H1 (cell line): ENCODE data around the gene SMYD3. TPM values are rescaled to one million over a fixed set of nuclear protein-coding genes. Genes with fewer than 3 reads are reported as not detected.

Experiments
- CTCF ChIA-PET: fragments of 300-600 bp; sonication (Branson Sonifier 250); formaldehyde crosslinking; loops from one replicate; lab custom pipeline; 2021; ENCODE audit not compliant: partially characterized antibody; lab: Charles Lee
- POLR2A ChIA-PET: fragments of 300-600 bp; sonication (Branson Sonifier 250); formaldehyde crosslinking; loops from one replicate; lab custom pipeline; 2021; ENCODE audit warnings: inconsistent platforms; ENCODE audit not compliant: partially characterized antibody; lab: Charles Lee
- DNase-seq, 2 experiments: peaks; one replicate each; pipeline versions ENCODE4 v3.0.0 to v3.0.0-alpha.2; 2010 to 2022; ENCODE audit warnings: low spot score in 2 of 2, low read depth in 1 of 2, mixed read lengths in 1 of 2
- FAIRE-seq: peaks from 2 replicates; lab custom pipeline; 2011; peaks lifted over from hg19 to GRCh38; lab: Jason Lieb, UNC
- H2AFZ ChIP-seq: 2 replicates; pipeline ENCODE4 v1.8.1; 2012; ENCODE audit warnings: low read length, inconsistent platforms
- H2AK5ac ChIP-seq: 2 replicates; pipeline ENCODE4 v1.6.1; 2013; ENCODE audit warnings: low read depth, low read length
- H2BK120ac ChIP-seq: replicated peaks from 2 replicates; pipeline ENCODE3; 2013; ENCODE audit warnings: low read depth, low read length, inconsistent platforms
- H2BK12ac ChIP-seq: 2 replicates; pipeline ENCODE4 v1.6.1; 2013; ENCODE audit warnings: low read depth, low read length
- H2BK15ac ChIP-seq: 2 replicates; pipeline ENCODE4 v1.6.1; 2013; ENCODE audit warnings: low read length
- H2BK20ac ChIP-seq: 2 replicates; pipeline ENCODE4 v1.6.1; 2013; ENCODE audit warnings: low read length
- H2BK5ac ChIP-seq: 2 replicates; pipeline ENCODE4 v1.6.1; 2013; ENCODE audit warnings: low read depth, low read length
- H3K14ac ChIP-seq: 2 replicates; pipeline ENCODE4 v1.6.1; 2013; ENCODE audit warnings: inconsistent platforms; ENCODE audit not compliant: insufficient read length
- H3K18ac ChIP-seq: 2 replicates; pipeline ENCODE4 v1.6.1; 2013; ENCODE audit warnings: low read length; ENCODE audit errors: extremely low read depth
- H3K23ac ChIP-seq: 2 replicates; pipeline ENCODE4 v1.6.1; 2013; ENCODE audit warnings: inconsistent platforms; ENCODE audit not compliant: insufficient read length
- H3K23me2 ChIP-seq: 2 replicates; pipeline ENCODE4 v1.6.1; 2013; ENCODE audit warnings: low read depth, low read length
- H3K27ac ChIP-seq: 2 replicates; pipeline ENCODE4 v1.6.1; 2011; ENCODE audit warnings: low read depth, low read length, inconsistent platforms
- H3K27me3 ChIP-seq, 4 experiments: replicated peaks in 1 of 4; 1 replicate in 1 of 4; 2 replicates in 3 of 4; pipeline versions ENCODE4 v1.6.1 to v1.8.1; 2011 to 2013; ENCODE audit warnings: low read length in 3 of 4, mild to moderate bottlenecking in 3 of 4, inconsistent platforms in 2 of 4, mixed read lengths in 2 of 4, moderate library complexity in 1 of 4; ENCODE audit not compliant: control insufficient read depth in 3 of 4, insufficient read depth in 3 of 4; ENCODE audit errors: extremely low read depth in 1 of 4
- H3K36me3 ChIP-seq, 4 experiments: 2 replicates each; pipeline versions ENCODE4 v1.6.1 to v1.8.1; 2011 to 2013; ENCODE audit warnings: mild to moderate bottlenecking in 4 of 4, low read length in 3 of 4, moderate library complexity in 2 of 4, control low read depth in 1 of 4, inconsistent platforms in 1 of 4; ENCODE audit not compliant: insufficient read depth in 4 of 4, control insufficient read depth in 2 of 4
- H3K4ac ChIP-seq: replicated peaks from 2 replicates; pipeline ENCODE3; 2013; ENCODE audit warnings: low read length, low read depth, mixed read lengths, inconsistent platforms; ENCODE audit not compliant: insufficient read length
- H3K4me1 ChIP-seq, 4 experiments: replicated peaks in 1 of 4; 1 replicate in 1 of 4; 2 replicates in 3 of 4; pipeline versions ENCODE4 v1.6.1 to v1.8.1; 2011 to 2013; ENCODE audit warnings: low read length in 3 of 4, inconsistent platforms in 2 of 4, mixed read lengths in 1 of 4; ENCODE audit not compliant: insufficient read depth in 4 of 4, control insufficient read depth in 3 of 4
- H3K4me2 ChIP-seq, 2 experiments: 2 replicates each; pipeline versions ENCODE4 v1.6.1 to v1.8.1; 2011 to 2013; ENCODE audit warnings: low read depth in 2 of 2, low read length in 2 of 2, control low read depth in 1 of 2, inconsistent platforms in 1 of 2, mild to moderate bottlenecking in 1 of 2; ENCODE audit not compliant: insufficient read depth in 1 of 2
- H3K4me3 ChIP-seq, 4 experiments: fragments of 200-600, 300-600 bp in 1 of 4; sonication (generic), shearing (Covaris generic), sonication (Bioruptor Twin) in 1 of 4; 2 replicates each; pipeline versions ENCODE4 v1.5.1 to v1.8.1; 2011 to 2016; ENCODE audit warnings: low read length in 4 of 4, low read depth in 3 of 4, control low read depth in 2 of 4, inconsistent platforms in 2 of 4, mild to moderate bottlenecking in 2 of 4, mixed read lengths in 1 of 4, moderate library complexity in 1 of 4; ENCODE audit not compliant: insufficient read depth in 2 of 4; ENCODE audit errors: extremely low read depth in 1 of 4
- H3K56ac ChIP-seq: replicated peaks from 2 replicates; pipeline ENCODE3; 2013; ENCODE audit warnings: low read depth, mild to moderate bottlenecking, mixed read lengths, low read length, inconsistent platforms; ENCODE audit not compliant: insufficient read length
- H3K79me1 ChIP-seq: 2 replicates; pipeline ENCODE4 v1.6.1; 2013; ENCODE audit warnings: low read depth, low read length, control low read depth
- H3K79me2 ChIP-seq, 2 experiments: 2 replicates each; pipeline versions ENCODE4 v1.6.1 to v1.8.1; 2012 to 2013; ENCODE audit warnings: low read length in 2 of 2, mild to moderate bottlenecking in 2 of 2, inconsistent platforms in 1 of 2; ENCODE audit not compliant: insufficient read depth in 2 of 2, control insufficient read depth in 1 of 2
- H3K9ac ChIP-seq, 4 experiments: replicated peaks in 1 of 4; 1 replicate in 1 of 4; 2 replicates in 3 of 4; pipeline versions ENCODE4 v1.6.1 to v1.8.1; 2011 to 2013; ENCODE audit warnings: low read depth in 3 of 4, low read length in 3 of 4, control low read depth in 2 of 4, mild to moderate bottlenecking in 2 of 4, moderate library complexity in 2 of 4, inconsistent platforms in 1 of 4; ENCODE audit errors: extremely low read depth in 1 of 4
- H3K9me3 ChIP-seq, 2 experiments: 2 replicates each; pipeline versions ENCODE4 v1.6.1 to v1.8.1; 2012 to 2013; ENCODE audit warnings: mild to moderate bottlenecking in 2 of 2, moderate library complexity in 2 of 2, control low read depth in 1 of 2, inconsistent platforms in 1 of 2, low read depth in 1 of 2, low read length in 1 of 2, mixed read lengths in 1 of 2; ENCODE audit not compliant: insufficient read depth in 2 of 2
- H4K20me1 ChIP-seq, 2 experiments: replicated peaks in 1 of 2; 2 replicates each; pipeline versions ENCODE3 to v1.8.1; 2011 to 2013; ENCODE audit warnings: inconsistent platforms in 2 of 2, low read length in 2 of 2, mild to moderate bottlenecking in 1 of 2; ENCODE audit not compliant: insufficient read depth in 2 of 2, control insufficient read depth in 1 of 2
- H4K5ac ChIP-seq: 2 replicates; pipeline ENCODE4 v1.6.1; 2013; ENCODE audit warnings: low read length, low read depth, mixed read lengths, inconsistent platforms; ENCODE audit not compliant: insufficient read length
- H4K8ac ChIP-seq: 2 replicates; pipeline ENCODE4 v1.8.0; 2013; ENCODE audit warnings: mild to moderate bottlenecking, moderate library complexity, low read length, inconsistent platforms; ENCODE audit not compliant: insufficient read depth; ENCODE audit errors: extremely low read depth
- H4K91ac ChIP-seq: replicated peaks from 2 replicates; pipeline ENCODE3; 2013; ENCODE audit warnings: low read length, mixed read lengths, inconsistent platforms; ENCODE audit not compliant: insufficient read length
- CBX5 ChIP-seq: fragments of 300-800, 300-1000 bp; sonication (generic); IDR thresholded peaks from 2 replicates; pipeline ENCODE4 v1.7.1; 2016; ENCODE audit warnings: antibody characterized with exemption, low read length, low read depth
- EP300 ChIP-seq, 2 experiments: IDR thresholded peaks; 1 replicate in 1 of 2; 2 replicates in 1 of 2; pipeline ENCODE4 v1.6.1; 2011 to 2012; ENCODE audit warnings: low read depth in 2 of 2, low read length in 2 of 2, mild to moderate bottlenecking in 2 of 2, borderline replicate concordance in 1 of 2, inconsistent platforms in 1 of 2, moderate library complexity in 1 of 2
- NANOG ChIP-seq: IDR thresholded peaks from 2 replicates; pipeline ENCODE4 v1.6.1; 2011; ENCODE audit warnings: low read length, low read depth, mild to moderate bottlenecking, inconsistent platforms; ENCODE audit not compliant: insufficient read depth, poor library complexity, severe bottlenecking
- POLR2AphosphoS5 ChIP-seq: IDR thresholded peaks from 2 replicates; pipeline ENCODE4 v1.6.1; 2011; ENCODE audit warnings: low read depth, low read length
- POU5F1 ChIP-seq: IDR thresholded peaks from 2 replicates; pipeline ENCODE4 v1.6.1; 2011; ENCODE audit warnings: low read depth, mild to moderate bottlenecking, low read length, moderate library complexity
- RAD21 ChIP-seq, 2 experiments: IDR thresholded peaks in 1 of 2; conservative IDR thresholded peaks in 1 of 2; 2 replicates each; pipeline ENCODE4 v1.6.1; 2011; ENCODE audit warnings: low read depth in 2 of 2, low read length in 2 of 2, improper control_type of control experiment in 1 of 2, inconsistent platforms in 1 of 2, mild to moderate bottlenecking in 1 of 2, moderate library complexity in 1 of 2
- RXRA ChIP-seq: IDR thresholded peaks from 2 replicates; pipeline ENCODE4 v1.6.1; 2011; ENCODE audit warnings: low read depth, mild to moderate bottlenecking, low read length, moderate library complexity; ENCODE audit not compliant: insufficient read depth
- SP1 ChIP-seq: IDR thresholded peaks from 2 replicates; pipeline ENCODE4 v1.6.1; 2011; ENCODE audit warnings: low read depth, low read length
- TAF7 ChIP-seq: optimal IDR thresholded peaks from 2 replicates; pipeline ENCODE3; 2011; ENCODE audit warnings: low read depth, mild to moderate bottlenecking, inconsistent platforms, low read length, moderate library complexity, borderline replicate concordance
- TBP ChIP-seq: IDR thresholded peaks from 2 replicates; pipeline ENCODE4 v1.6.1; 2011; ENCODE audit warnings: low read depth, low read length, improper control_type of control experiment
- WGBS, 2 experiments: shearing (Covaris generic) in 1 of 2; methylation state at CpG; one replicate each; pipeline versions ENCODE4 v1.1.6 to v1.1.7; 2013 to 2015; ENCODE audit warnings: low lambda C conversion rate in 2 of 2, mixed read lengths in 2 of 2, inconsistent platforms in 1 of 2, low coverage in 1 of 2, missing lambda C conversion rate in 1 of 2; ENCODE audit not compliant: insufficient replicate concordance in 2 of 2, insufficient coverage in 1 of 2, insufficient read length in 1 of 2; ENCODE audit errors: extremely low coverage in 1 of 2, missing lambda C conversion rate in 1 of 2; 5-methylcytosine and 5-hydroxymethylcytosine counted together
- polyA plus RNA-seq, 7 experiments: library from polyadenylated mRNA; depleted of rRNA in 3 of 7; stranded (reverse) in 5 of 7; unstranded in 2 of 7; fragments of >200 nt in 5 of 7; fragments of 200-250 nt in 2 of 7; gene quantifications; 1 replicate in 5 of 7; 2 replicates in 1 of 7; 4 replicates in 1 of 7; pipeline versions ENCODE4 v1.2.1 to v1.2.3, GENCODE V29; 2011 to 2013; ENCODE audit warnings: missing spikeins in 2 of 7, mixed read lengths in 2 of 7
- total RNA-seq: library from RNA; stranded (reverse); fragmentation: NEBNext Ultra II Directional; extraction: Animal tissue kit (Norgen Biotek cat#: 25700); gene quantifications from 2 replicates; pipeline ENCODE4 v1.2.1, GENCODE V29; 2021
- TF ChIP-seq, protein P1 (sequence below): IDR thresholded peaks from 2 replicates; pipeline ENCODE4 v1.6.1; 2011; ENCODE audit warnings: low read length, improper control_type of control experiment

Gene SMYD3
- total and polyA plus RNA-seq, 2 of the 8 experiments (the other 6 are each of a cell fraction or from before 2014, with no cell fraction given): 17.3 to 25.4 TPM

DNA sequence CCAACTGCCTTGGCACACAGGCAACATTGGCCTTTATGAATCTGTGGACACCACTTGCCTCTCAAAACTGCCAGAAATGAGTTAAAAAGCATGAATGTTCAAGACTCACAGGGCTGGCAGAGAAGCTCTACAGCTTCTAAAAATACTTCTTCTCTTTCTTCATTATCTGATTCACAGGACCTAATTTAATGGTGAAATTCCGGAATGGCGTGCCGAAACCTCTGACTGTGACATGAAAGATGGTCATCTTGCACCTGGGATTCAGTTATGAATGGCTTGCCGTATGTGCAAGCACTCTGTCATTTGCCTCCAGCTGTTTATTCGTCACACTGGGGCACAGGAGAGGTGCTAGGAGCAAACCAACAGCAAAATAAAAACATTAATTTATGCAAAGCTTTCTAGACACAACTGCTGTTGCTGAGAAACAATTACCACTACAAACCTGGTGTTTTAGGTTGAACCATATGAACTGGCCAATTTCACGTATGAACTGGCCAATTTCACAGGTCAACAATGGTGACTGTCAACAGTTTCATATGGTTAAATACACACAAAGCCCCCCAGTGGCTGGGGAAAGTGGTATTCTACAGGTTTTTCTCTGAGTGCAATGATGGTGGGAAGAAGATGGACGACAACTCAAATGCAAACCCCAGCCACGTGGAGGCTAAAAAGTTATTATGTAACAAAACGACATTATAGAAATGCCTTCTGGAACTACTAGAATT lies 704.0 kb downstream of the SMYD3 start:
- H3K23me2 ChIP-seq: peaks cover 3% of the 10 kb centered on the region; the same call in 1 of the 2 replicates
- H3K4me2 ChIP-seq: no peak overlapping the region
- no peaks in the 10 kb centered on the region for H3K4me1 ChIP-seq
- WGBS, 2 experiments: 88% methylated on average over 9 of the region's 9 CpGs; no CpG with 5 or more reads in 1 of the 2 experiments
- H3K56ac ChIP-seq: no peak overlapping the region
- no peak overlapping the region for H3K4ac ChIP-seq
- H2BK15ac ChIP-seq: no peak overlapping the region
- no peak overlapping the region for H4K8ac ChIP-seq
- no peak overlapping the region for H3K4me3 ChIP-seq
- no peaks in the 10 kb centered on the region for H3K36me3 ChIP-seq
- no peak overlapping the region for H2AK5ac ChIP-seq
- H2BK20ac ChIP-seq: no peak overlapping the region
- DNase-seq: peak in 1 of 2 experiments; percentile 24
- no peak overlapping the region for H2BK12ac ChIP-seq
- no peak overlapping the region for H3K27ac ChIP-seq
- POLR2A ChIA-PET: no interaction called here
- no peaks in the 10 kb centered on the region for H3K79me2 ChIP-seq
- H3K14ac ChIP-seq: no peak overlapping the region
- H3K9me3 ChIP-seq: no peaks in the 10 kb centered on the region
- no peak overlapping the region for H4K5ac ChIP-seq
- no peak overlapping the region for H4K91ac ChIP-seq
- H3K79me1 ChIP-seq: no peaks in the 10 kb centered on the region
- CTCF ChIA-PET: interaction anchor here (0.6 to 2.5 kb wide), 8 partner anchors 7 to 389 kb away, joined by 3 to 8 read pairs (median 4); no protein-coding TSS in a partner anchor
- H3K9ac ChIP-seq: no peak overlapping the region
- H2BK5ac ChIP-seq: no peak overlapping the region
- peaks cover 3% of the 10 kb centered on the region in 2 experiments for H4K20me1 ChIP-seq
- no peak for FAIRE-seq
- no peak overlapping the region for H3K23ac ChIP-seq
- H2BK120ac ChIP-seq: no peak overlapping the region
- H3K18ac ChIP-seq: no peak overlapping the region
- H2AFZ ChIP-seq: no peak overlapping the region
- no peaks in the 10 kb centered on the region for H3K27me3 ChIP-seq
- TF ChIP-seq EP300 (IDR thresholded peaks at IDR 0.05; ENCODE audit: borderline replicate concordance in 1 of 2, low read depth in 2 of 2, low read length in 2 of 2) (no peak), POU5F1 (no peak), RXRA (no peak), SP1 (no peak), TAF7 (no peak), CBX5 (no peak), NANOG (no peak), POLR2AphosphoS5 (no peak), RAD21 (IDR thresholded peaks at IDR 0.05 in 1 of 2, conservative IDR thresholded peaks at IDR 0.05 in 1 of 2; ENCODE audit: low read depth in 2 of 2, low read length in 2 of 2) (no peak), TBP (no peak)
- TF ChIP-seq, protein P1, sequence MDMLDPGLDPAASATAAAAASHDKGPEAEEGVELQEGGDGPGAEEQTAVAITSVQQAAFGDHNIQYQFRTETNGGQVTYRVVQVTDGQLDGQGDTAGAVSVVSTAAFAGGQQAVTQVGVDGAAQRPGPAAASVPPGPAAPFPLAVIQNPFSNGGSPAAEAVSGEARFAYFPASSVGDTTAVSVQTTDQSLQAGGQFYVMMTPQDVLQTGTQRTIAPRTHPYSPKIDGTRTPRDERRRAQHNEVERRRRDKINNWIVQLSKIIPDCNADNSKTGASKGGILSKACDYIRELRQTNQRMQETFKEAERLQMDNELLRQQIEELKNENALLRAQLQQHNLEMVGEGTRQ: no peak
